DMS114 treated with DMSO at 0.1 percent for 48 hours (cell line): ENCODE results near the gene RPS6KC1.
"Not testable (repeated sequence)": the region's sequence is repeated elsewhere in the genome, so short reads cannot be mapped to it uniquely, and the experiment has no call there.

ENCODE experiments used
- DNase-seq: peaks from one replicate; lab custom pipeline; 2025; ENCODE audit not compliant: unreplicated experiment; lab: John Stamatoyannopoulos, UW

RPS6KC1 gene, protein sequence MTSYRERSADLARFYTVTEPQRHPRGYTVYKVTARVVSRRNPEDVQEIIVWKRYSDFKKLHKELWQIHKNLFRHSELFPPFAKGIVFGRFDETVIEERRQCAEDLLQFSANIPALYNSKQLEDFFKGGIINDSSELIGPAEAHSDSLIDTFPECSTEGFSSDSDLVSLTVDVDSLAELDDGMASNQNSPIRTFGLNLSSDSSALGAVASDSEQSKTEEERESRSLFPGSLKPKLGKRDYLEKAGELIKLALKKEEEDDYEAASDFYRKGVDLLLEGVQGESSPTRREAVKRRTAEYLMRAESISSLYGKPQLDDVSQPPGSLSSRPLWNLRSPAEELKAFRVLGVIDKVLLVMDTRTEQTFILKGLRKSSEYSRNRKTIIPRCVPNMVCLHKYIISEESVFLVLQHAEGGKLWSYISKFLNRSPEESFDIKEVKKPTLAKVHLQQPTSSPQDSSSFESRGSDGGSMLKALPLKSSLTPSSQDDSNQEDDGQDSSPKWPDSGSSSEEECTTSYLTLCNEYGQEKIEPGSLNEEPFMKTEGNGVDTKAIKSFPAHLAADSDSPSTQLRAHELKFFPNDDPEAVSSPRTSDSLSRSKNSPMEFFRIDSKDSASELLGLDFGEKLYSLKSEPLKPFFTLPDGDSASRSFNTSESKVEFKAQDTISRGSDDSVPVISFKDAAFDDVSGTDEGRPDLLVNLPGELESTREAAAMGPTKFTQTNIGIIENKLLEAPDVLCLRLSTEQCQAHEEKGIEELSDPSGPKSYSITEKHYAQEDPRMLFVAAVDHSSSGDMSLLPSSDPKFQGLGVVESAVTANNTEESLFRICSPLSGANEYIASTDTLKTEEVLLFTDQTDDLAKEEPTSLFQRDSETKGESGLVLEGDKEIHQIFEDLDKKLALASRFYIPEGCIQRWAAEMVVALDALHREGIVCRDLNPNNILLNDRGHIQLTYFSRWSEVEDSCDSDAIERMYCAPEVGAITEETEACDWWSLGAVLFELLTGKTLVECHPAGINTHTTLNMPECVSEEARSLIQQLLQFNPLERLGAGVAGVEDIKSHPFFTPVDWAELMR

DNA sequence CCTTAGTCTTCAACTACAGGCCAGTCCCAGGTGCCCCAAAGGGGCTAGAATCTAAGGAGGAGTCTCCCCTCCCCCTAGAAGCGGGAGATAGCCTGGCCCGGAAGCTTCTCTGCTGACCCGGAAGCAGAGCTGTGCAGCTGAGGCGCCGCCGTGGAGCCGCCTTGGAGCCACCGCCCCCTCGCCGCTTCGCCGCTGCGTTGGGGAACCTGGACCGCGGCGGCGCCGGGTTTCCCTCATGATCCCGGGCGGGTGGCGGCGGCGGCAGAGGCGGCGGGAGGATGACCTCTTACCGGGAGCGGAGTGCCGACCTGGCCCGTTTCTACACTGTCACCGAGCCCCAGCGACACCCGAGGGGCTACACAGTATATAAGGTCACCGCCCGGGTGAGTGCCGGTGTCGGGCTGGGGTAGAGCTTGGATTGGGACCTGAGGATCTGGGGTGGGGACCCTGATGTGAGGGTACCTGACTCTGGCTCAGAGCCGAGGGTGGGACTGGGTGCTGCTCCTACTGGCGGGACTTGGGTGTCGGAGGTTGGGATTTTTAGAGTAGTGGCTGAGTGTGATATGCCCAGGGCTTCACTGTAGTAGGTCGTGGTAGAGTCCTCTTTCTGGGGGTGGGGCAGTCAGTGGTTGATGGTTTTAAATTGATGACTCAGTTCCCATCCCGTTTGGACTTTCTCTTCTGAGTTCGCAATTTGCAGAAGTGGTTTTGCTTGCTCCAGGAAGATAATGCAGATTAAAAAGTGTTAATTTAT lies at the start of gene RPS6KC1:
RPS6KC1 (plus strand) TSS at position 115 of the 754 bp plus-strand sequence; CDS start at position 279, 164 bp downstream.
- peak; percentile 73 for DNase-seq

GRCh38 chr1:213003256-213003655 lies 47.8 kb upstream of the RPS6KC1 start:
- DNase-seq = no peak

- DNase-seq = no peak
Observed at GRCh38 chr1:213008564-213008963, 42.5 kb upstream of the RPS6KC1 start.

GRCh38 chr1:213014642-213015041 lies 36.4 kb upstream of the RPS6KC1 start:
- no peak for DNase-seq

GRCh38 chr1:213015099-213016050 lies 35.7 kb upstream of the RPS6KC1 start, which contains the start of gene ANGEL2:
ANGEL2 (minus strand) TSS chr1:213015867; CDS start chr1:213015671, 196 bp downstream.
- DNase-seq = peak; percentile 93

DNA sequence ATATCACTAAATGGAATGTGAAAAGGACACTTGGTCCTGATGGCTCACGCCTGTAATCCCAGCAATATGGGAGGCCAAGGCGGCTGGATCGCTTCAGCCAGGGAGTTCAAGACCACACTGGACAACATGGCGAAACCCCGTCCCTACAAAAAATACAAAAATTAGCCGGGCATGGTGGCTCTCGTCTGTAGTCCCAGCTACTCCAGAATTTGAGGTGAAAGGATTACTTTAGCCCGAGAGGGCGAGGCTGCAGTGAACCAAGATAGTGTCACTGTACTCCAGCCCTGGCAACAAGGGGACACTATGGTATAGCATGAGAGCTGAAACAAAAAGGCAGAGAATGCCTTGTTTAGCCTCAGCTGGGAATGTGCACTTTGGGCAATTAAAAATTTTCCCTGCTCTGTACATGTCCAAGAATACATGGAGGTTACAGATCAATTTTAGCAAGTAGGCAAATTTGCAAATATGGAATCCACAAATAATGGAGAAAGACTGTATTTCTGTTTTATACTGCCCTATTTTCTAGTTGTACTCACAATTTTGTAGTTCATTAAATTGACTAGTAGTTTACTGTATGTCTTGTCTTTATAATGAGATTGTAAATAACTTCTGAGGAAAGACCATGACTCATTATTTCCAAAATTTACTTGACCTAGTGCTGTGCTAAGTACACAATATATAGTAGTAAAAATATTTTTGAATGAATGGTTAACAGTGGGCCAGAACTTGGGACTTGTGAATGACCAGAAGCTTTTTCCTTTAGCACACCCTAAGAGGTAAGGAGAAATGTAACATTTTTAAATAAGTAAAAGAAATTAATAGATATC lies 33.4 kb upstream of the RPS6KC1 start:
- no peak for DNase-seq

DNA sequence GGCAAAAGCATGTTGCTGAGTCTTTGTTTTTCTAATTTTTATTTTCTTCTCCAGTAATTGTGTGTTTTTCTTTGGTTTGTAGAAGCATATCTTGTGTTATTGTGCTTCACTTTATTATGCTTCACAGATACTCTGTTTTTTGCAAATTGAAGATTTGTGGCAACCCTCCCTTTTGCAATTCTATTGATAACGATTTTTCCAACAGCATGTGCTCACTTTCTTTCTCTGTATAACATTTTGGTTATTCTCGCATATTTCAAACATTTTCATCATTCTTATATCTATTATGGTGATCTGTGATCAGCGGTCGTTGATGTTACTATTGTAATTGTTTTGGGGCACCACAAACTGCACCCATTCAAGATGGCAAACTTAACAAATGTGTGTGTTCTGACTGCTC lies 31.6 kb upstream of the RPS6KC1 start:
- DNase-seq = no peak

GRCh38 chr1:213020016-213020415 lies 31.0 kb upstream of the RPS6KC1 start:
- DNase-seq = no peak

GRCh38 chr1:213027024-213027423 lies 24.0 kb upstream of the RPS6KC1 start:
- DNase-seq = not testable (repeated sequence)

- DNase-seq = no peak
Observed at GRCh38 chr1:213032651-213033050, 18.4 kb upstream of the RPS6KC1 start.

- no peak for DNase-seq
Observed at GRCh38 chr1:213034713-213035112, 16.3 kb upstream of the RPS6KC1 start.

DNA sequence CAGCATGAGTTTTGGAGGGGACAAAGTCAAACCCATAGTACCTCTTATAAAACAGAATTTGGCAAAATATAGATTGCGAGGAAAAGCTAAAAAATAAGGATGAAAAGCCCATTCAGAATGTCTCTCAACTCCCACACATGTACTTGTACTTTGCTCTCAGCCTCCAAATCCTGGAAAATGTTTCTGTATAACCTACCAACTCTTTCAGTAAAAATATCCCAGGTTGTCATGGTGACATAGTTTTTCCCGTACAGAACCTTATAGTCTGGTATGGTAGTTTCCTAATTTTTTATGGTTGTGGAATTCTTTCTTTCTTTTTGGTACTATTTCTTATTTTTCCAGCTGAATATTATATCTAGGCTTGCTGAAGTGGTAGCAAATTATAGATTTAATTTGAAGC lies 15.5 kb upstream of the RPS6KC1 start:
- DNase-seq = no peak

DNA sequence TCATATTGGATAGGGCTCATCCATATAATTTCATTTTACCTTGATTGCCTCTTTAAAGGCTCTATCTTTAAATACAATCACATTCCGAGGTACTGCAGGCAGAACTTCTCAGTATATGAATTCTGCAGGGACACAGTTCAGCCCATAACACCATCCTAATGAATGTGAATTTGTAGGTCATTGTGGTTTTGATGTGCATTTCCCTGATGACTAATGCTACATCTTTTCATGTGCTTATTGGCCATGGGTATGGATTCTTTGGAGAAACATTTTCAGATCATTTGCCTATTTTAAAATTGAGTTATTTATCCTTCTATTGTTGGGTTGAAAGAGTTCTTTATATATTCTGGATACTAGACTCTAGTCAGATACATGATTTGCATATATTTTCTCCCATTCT lies 9.6 kb upstream of the RPS6KC1 start:
- no peak for DNase-seq

GRCh38 chr1:213045321-213046226 lies 5.5 kb upstream of the RPS6KC1 start:
- not testable (repeated sequence) for DNase-seq

DNA sequence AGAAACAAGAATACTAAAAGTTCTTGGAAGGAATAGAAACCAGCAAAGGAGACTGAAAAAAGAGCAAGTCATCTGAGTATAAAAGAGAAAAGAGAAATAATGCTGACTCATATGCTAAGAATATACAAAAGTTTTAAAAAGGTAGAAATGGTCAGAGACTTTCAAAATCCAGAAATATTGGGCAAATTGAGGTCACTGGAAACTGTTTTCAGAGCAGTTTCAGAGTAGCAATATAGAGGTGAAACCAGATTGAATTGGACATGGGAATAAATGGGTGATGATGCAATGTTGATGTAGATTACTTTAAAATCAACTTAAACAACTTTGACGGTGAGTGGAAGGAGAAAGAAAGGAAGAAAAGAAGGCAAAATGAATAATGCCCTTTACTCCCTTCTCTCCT lies 1.8 kb upstream of the RPS6KC1 start:
- DNase-seq = no peak

GRCh38 chr1:213050745-213051126 lies 305 bp upstream of the RPS6KC1 start:
- no peak for DNase-seq

- no peak for DNase-seq
Observed at GRCh38 chr1:213051881-213052202, 801 bp downstream of the RPS6KC1 start.

GRCh38 chr1:213053455-213053854 lies 2.4 kb downstream of the RPS6KC1 start:
- DNase-seq = no peak
